Ureter (tissue), 1 donor: Measurements from ENCODE around the gene MPPED1. TPM values are rescaled to one million over a fixed set of nuclear protein-coding genes. Genes with fewer than 3 reads are reported as not detected.

Source experiments
- DNase-seq: peaks from one replicate; pipeline ENCODE4 v3.0.0-alpha.2; 2020; ENCODE audit warnings: low spot score
- total RNA-seq: library from RNA; stranded (reverse); gene quantifications from one replicate; pipeline ENCODE4 v1.2.4, GENCODE V29; 2023
- donor health status: DM: yes; HTN: yes; CAD: no.

MPPED1 gene
- total RNA-seq, 1 donor from 2014 or later, result 0.78 TPM

DNA sequence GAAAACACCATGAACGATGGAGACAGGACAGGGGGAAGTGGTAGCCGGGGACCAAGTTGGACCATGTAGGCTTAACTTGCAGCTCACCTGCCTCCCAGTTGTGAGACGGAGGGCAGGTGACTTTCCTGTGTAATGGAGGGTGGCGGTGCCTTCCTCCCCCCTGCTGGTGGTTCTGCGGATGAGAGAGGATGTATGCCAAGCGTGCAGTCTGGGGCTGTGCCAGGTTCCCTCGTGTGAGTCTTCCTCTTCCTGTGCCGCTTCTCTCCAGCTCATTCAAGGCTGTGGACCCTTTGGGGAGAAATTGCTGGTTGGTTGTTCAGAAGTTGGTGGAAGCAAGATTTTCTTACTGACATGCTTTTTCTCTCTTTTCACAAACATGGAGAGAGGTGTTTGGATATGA lies 35.1 kb downstream of the MPPED1 start:
- DNase-seq, result no peak

DNA sequence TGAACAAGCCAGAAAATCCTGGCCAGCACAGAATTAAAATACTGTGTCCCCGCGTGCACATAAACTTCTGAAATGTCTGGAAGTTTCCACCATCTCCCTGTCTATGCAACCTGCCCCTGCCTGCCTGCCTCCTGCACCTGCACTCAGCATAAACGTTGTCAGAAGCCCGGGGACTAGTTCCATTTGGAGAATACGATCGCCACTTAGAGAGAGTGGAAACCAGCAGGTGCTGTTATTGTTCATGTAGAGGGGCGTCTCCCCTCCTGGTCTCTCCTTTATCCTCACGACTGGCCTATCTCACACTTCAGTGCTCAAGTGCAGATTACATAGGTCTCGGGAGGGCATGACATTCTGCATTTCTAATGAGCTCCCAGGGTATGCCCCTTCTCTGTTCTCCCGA lies 35.6 kb downstream of the MPPED1 start:
- no peak for DNase-seq

DNA sequence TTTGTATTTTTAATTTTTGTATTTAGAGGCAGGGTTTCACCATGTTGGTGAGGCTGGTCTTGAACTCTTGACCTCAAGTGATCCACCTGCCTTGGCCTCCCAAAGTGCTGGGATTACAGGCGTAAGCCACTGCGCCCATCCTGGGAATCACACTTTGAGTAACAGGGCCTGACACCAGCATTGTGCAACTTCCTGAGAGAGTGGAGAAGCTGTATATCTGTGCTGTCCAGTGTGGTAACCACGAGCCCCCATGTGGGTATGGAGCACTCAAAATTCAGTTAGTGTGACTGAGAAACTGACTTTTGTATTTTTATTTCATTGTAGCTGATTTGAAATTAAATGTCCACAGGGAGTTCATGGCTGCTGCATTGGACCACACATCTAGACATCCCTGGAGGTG lies 36.2 kb downstream of the MPPED1 start:
- no peak for DNase-seq

DNA sequence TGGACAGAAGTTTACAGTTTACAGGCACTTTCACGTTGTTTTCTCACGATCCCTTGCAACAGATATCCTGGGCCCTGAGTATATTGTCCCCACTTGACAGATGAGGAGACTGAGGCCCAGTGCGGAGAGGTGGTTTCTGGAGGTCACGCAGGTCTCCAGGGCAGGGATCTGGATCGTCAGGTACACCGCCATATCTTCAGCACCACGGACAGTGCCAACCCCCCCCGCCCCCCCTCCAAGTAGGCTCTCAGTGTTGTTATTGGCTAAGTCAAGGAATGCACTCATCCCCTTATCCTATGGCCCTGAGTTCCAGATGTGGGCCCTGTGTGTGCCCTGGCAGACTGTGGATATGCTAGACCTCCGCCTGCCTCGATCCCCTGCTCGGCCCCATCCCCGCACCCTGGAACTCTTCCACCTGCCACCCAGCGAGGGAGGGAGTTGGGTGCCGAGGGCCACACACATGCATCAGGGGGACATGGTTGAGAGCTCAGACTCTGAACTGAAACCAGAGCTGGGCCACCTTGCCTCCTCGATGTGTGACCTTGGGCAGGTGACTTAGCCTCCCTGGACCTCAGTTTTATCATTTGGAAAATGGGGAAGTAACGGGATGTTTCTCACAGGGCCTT lies 37.5 kb downstream of the MPPED1 start:
- DNase-seq, result no peak

DNA sequence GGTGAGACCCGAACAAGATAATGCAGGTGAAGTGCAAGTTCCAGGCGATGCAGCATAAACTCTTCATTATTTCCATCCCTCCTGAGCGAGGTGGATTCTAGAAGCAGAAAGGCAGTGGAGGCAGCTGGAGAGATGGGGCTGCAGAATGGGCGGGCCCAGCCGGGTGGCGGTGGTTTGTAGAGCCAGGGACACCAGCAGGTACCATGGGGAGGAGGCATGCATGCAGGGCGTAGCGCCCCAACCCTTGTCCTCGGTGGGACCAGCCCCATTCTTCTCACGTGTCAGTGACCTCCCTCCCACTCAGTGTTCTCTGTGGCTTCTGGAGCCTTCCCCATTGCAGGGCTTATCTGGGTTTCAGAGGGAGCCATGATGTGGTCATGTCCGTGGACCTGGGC lies 38.0 kb downstream of the MPPED1 start:
- no peak for DNase-seq

DNA sequence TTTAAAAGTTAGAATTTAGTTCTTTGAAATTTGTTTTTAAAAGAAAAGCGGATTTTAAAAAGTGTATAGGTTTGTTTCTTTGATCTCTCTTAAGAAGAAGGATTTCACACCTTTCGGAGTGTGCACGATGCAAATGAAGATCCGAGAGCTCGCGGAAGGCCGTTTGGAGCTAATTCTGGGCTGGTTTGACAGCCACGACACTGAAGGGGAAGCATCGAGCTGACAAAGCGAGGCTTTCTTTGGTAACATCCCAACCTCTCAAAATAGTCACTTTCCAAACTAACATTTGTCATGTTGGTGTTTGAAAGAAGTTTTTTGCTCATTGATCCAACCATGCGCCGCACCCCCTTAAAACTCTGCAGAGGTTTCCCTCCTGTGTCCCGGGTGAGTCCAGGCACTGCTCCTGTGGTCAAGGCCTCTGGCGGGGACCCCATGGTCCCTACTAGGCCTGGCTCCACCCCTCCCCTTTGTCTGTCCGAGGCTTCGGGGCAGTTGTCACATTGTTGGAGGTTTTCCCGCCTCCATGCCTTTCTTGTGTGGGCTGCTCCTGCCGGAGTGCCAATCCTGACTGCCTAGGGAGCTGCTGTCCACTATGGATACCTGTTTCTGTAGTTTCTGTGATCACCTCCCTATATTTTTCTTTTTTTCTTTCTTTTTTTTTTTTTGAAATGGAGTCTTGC lies 39.7 kb downstream of the MPPED1 start:
- no peak for DNase-seq

DNA sequence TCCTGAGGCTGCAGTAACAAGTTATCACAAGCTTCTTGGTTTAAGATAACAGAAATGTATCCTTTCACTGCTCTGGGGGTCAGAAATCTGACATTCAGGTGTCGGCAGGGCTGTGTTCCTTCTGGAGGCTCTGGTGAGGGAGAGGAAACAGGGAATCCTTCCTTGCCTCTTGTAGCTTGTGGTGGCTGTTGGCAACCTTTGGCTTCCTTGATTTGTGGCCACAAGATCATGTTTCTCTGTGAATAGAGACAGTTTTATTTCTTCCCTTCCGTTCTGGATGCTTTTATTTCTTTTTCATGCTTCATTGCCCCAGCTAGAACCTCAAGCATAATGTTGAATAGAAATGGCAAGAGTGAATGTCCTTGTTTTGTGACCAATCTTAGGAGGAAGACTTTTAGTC lies 44.0 kb downstream of the MPPED1 start:
- no peak for DNase-seq

DNA sequence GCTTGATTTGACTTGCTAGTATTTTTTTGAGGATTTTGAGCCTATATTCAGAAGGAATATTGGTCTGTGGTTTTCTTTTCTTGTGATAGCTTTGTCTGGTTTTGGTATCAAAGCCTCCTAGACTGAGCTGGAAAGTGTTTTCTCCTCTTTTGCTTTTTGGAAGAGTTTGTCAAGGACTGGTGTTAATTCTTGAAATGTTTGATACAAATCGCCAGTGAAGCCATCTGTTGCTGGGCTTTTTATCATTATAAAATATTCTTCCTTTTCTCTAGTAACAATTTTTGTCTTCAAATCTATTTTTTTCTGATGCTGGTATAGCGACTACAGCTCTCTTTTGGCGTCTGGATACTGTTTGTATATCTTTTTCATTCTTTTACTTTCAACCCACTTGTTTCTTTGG lies 45.2 kb downstream of the MPPED1 start:
- DNase-seq, result no peak

DNA sequence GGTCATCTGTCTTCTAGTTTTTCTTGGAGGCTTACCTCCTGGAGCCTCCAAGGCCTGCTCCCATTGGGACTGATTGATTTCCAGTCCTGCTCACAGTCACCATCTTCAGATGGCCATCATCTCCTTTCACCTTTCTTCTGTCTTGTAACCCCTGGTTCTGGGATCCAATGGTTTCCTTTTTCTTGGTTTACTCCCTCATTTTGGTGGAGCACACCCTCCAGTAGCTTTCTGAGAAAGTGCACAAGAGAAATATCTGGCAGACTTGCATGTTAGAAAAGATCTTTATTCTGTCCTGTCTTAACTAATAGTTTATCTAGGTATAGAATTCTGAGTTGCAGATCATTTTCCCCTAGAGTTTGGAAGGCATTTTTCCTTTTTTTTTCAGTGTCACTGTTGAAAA lies 50.9 kb downstream of the MPPED1 start:
- no peak for DNase-seq

DNA sequence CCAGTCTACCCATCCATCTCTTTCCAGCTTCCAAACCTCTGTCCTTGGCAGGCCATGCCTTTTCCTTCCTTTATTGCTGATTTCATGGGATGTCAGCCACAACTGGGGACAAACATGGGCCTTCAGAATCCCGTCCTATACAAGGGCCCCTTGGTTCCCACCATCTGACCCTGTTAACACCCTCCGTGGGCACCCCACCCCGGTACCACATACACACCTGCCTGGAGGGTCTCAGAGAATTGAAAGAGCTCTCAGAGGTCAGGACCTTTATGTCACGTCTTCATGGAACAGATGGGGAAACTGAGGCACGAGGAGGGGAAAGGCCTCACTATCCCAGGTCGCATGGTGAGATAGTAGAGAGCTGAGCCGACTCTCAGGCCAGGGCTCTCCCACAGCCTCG lies 53.0 kb downstream of the MPPED1 start:
- DNase-seq, result no peak

DNA sequence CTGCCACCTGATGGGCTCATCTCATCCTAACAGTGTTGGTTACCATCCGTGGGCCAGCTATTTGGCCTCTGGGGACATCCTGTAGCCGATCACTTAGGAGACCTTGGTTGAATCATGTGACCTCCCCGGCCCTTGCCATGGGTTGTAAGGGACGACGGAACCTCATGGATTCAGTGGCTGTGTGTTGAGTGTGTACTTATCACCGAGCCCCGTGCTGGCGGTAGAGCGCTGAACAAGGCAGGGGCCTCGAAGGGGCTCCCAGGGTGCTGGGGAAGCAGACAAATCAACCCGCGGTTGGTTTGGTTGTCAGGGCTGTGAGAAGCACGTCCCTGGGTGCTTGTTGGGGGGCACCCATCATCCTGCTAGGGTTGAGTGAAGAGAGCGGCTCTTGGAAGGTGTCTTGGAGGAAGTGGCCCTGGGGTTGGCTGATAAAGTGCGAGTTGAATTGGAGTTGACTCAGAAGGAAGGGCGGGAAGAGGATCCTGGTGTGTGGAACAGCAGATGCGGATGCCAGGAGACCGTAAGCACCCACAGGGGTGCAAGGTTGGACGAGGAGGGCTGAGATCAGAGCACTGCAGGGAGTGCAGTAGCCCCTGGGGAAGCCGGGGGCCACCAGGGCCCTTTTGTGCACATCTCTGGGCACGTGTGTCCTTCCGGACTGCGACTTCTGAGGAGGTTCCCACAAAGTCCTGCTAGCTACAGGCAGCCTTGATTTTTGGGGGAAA lies 53.6 kb downstream of the MPPED1 start:
- DNase-seq, result no peak

DNA sequence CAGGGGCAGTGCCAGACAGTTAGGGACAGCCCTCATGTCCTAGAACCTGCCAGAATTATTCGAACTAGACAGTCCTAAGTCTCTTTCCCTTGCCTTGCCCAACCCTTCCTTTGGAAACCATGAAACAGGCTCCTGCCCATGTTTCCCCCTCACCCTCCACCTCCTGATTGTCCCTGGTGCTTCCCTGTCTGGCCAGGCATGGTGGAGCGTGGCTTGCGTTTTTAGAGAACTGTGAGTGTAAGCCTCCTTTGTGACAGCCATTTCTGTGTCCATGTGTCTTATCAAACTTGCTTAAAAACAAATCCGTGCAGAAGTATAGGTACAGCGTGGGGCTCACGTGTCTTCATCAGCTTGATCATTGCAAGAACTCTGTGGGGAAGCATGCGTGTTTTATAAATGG lies 54.9 kb downstream of the MPPED1 start:
- DNase-seq, result no peak

DNA sequence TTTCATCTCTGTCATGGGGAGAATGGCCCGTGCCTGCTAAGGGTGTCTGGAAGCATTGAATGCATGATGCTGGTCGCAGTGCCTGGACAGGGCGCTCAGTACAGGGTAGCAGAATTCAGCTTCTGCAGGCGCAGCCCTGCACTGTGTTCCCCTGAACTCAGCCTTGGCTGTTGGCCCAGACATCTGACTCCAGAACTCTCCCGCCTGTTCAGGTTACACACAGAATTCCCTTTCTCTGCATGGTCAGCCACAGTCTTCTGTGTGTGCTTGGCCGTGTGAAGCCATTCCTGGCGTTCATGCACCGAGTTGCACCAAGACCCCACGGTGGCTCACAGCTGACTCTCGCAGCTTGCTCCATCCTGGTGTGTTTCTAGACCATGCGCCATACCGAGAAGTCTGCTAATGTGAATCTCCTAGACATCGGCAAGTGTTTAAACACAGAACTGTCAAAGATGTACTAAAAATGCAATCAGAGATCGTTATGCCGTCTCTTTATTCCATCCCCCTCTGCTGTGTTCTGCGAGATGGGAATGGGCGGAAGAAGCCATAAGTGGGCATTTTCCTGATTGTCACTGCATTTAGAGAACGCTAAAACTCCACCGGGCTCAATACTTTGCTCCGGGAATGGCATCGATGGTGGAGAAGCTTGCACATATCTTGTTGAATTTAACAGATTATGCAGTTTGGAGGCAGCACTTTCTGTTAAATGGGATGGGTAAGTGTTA lies 55.6 kb downstream of the MPPED1 start:
- no peak for DNase-seq

DNA sequence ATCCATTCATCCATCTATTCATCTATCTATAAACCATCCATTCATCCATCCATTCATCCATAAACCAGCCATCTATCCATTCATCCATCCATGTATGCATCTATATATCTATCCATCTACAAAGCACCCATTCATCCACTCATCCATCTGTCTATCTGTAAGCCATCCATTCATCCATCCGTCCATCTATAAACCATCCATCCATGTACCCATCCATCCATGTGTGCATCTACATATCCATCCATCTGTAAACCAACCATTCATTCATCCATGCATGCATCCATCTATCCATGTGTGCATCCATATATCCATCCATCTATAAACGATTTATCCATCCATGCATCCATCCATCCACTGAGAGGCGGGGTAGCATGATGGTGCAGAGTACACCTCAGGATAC lies 58.4 kb downstream of the MPPED1 start:
- DNase-seq, result no peak

DNA sequence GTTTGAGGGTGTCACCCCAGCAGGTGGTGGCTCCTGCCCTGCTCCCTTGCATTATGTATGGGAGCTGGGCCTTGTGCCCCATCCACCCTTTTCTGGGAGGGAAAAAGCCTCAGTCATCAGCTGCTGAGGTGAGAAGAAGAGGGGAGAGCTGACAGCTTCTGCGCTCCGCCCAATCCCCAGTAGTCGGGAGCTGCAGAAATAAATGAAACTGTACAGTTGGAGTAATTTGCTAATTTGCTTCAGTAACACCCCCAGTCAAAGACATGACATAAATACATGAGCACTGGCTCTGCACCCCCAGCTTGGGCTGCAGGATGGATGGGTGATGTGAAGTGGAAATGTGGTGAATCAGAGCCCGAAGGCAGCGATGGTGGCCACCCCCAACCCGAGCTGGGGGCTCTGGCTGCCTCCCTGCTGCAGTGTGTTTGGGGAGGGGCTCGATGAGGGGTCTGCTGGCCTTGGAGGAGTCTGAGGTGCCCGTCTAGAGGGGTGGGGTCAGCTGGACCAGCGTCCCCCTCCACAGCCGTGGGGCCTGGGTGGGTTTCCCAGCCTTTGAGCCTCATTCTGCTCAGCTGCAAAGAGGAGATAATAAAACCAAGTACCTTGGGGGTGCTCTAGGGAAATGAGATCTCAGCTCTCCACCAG lies 59.2 kb downstream of the MPPED1 start:
- no peak for DNase-seq

DNA sequence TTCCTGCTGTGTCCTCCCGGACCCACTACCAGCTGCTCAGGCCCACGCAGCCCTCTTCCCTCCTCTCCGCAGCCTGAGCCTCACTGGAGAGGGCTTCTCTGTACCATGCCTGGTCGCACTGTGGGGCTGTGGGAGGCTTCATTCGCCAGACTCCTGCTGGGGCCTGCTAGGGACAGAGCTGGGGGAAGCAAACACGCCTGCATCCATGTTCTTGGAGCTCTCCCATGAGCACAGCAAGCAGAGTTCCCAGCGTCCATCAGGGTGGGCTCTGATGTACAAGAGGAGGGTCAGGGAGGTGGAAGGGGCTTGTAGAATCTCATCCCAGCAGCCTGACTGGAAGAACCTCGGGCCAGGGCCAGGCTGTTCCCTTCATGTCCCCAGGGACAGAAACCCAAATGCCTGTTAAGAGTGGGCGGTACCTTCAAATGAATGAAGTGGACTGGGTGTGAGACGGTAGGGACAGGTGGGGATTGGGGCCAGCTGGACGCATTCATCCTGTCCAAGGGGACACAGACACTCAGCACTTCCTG lies 59.9 kb downstream of the MPPED1 start:
- no peak for DNase-seq

DNA sequence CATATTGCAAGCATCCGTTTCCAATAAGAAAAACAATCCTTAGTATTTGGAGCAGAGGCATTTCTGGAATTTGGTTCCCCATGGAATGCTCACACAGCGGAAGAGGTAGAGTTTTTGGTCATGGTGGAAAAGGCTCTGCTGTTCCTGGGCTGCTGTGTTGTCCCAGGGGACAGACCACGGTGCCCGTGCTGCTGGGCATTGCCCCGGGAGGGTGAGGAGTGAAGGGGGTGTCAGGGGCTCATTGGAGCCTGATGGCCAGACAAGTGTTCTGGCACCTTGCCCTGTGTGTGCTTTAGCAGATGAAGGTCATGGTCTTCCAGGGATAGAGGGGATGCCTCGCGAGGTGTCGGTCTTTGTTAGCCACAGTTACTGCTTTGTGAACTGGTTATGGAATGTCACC lies 61.2 kb downstream of the MPPED1 start:
- DNase-seq, result no peak

DNA sequence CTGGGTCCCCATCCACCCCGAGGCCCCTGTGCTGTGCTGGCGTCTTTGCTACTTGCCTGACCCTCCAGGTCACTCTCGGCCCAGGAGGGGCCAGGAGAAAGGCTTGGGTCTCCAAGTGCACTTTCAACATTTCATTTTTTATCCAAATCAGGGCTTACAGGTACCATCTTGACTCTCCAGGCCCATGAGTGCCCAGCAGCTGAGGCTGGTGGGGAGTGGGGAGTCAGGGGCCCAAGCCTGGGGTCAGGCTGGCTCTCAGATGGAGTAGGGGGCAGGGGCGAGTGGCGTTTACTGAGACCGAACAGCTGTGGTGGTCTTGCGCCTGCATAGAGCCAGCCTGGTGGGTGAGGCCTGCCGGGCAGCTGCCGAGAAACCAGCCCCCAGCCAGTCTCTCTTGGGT lies 61.6 kb downstream of the MPPED1 start:
- DNase-seq, result no peak

DNA sequence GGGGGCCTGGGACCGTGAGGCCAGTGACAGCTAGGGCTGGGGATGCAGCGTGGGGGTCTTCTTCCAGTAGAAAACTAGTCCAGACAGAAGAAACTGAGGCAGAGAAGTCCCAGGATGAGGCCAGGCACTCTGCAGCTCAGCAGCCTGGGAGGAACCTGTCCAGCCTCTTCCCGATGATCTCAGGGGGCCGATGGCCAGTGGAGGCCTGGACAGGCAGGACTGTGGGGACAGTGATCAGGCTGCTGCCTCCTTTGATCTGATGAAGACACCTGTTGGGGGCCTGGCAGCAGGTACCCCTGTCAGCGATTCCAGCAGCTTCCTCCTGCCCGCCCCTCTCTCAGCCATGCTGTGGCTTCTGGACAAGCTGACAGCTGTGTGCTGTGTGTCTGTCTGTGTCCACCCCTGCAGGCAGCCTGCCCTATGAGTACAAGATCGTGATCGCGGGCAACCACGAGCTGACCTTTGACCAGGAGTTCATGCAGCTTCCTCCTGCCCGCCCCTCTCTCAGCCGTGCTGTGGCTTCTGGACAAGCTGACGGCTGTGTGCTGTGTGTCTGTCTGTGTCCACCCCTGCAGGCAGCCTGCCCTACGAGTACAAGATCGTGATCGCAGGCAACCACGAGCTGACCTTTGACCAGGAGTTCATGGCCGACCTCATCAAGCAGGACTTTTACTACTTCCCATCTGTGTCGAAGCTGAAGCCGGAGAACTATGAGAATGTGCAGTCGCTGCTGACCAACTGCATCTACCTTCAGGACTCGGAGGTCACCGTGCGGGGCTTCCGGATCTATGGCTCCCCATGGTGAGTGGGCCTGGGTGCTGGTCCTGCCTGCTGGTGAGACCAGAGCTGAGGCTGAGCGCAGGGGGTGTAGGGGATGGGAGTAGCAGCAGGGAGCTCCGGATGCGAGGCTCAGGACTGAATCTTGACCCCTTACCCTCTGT lies 62.6 kb downstream of the MPPED1 start:
- DNase-seq, result no peak

DNA sequence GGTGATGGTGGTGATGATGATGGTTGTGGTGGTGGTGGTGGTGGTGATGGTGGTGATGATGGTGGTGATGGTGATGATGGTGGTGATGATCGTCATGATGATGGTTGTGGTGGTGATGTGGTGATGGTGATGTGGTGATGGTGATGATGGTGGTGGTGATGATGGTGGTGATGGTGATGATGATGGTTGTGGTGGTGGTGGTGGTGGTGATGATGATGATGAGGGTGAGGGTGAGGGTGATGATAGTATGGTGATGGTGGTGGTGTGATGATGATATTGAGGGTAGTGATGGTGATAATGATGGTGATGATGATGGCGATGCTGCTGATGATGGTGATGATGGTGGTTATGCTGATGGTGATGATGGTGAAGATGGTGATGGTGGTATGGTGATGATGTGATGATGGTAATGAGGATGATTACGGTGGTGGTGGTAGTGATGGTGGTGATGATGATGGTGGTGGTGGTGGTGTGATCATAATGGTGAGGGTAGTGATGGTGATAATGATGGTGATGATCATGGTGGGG lies 63.8 kb downstream of the MPPED1 start:
- no peak for DNase-seq
